Epithelial cell of proximal tubule (primary cell): ENCODE results near the gene UBE2Q2. TPM values are rescaled to one million over a fixed set of nuclear protein-coding genes. Genes with fewer than 3 reads are reported as not detected.
"Not testable (repeated sequence)": the region's sequence is repeated elsewhere in the genome, so short reads cannot be mapped to it uniquely, and the experiment has no call there.

Experiments
- DNase-seq: peaks from one replicate; pipeline ENCODE4 v3.0.0-alpha.2; 2011; ENCODE audit warnings: low read depth
- H3K4me3 ChIP-seq: 2 replicates; pipeline ENCODE4 v1.5.1; 2011; ENCODE audit warnings: low read depth, mild to moderate bottlenecking, low read length
- CTCF ChIP-seq: conservative IDR thresholded peaks from 2 replicates; pipeline ENCODE4 v1.5.1; 2012; ENCODE audit warnings: low read depth, mild to moderate bottlenecking, low read length
- total RNA-seq: library from RNA; depleted of rRNA; stranded (reverse); fragments of >200 nt; gene quantifications from 2 replicates; pipeline ENCODE4 v1.2.3, GENCODE V29; 2015

The UBE2Q2 gene
- total RNA-seq, 1 donor from 2014 or later: 40.9 TPM

DNA sequence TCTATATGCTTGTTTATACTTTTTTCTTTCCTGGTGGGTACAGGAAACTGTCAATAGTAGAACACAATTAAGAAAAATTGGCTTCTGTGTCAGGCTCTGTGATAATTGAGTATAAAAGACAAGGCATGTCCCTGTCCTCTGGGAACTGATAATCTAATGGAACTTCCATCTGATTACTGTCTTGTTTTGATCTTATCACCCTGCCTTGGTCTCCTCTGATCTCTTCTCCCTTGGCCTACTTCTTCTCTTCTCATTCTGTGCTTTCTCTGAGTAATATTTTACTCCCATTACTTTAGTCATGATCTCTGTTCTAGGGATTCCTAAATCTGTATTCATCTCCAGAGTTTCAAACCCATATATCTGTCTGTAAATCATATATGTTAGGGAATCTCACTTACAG, 14.6 kb downstream of the UBE2Q2 start:
- TF ChIP-seq CTCF: no peak
- H3K4me3 ChIP-seq: no peak overlapping the region
- no peak for DNase-seq

DNA sequence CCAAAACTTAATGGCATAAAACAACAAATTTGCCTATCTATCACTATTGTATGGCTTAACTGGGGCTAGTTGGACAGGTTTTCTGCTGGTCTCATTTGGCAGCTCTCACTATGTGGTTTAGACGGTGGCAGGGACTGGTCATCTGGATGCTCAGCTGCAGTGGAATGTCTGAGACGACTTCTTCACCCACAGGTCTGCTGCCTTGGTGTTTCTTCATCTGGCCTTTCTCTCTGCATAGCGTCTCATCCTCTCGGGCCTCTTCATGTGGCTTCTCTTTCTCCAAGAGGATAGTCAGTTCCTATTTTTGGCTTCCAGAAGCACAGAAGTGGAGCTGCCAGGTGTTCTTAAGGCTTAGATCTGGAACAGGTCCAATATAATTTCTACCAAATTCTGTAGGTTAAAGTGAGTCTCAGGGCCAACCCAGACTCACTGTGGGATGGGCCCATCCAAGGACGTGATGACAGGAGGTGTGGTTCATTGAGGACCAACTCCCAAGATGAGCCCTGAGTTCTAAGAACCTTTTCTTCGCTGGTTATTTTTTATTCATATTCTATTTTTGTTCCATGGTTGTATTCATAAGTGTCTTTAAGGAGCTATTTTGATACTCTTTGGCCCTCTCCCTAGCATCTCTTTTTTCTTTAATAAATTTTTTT, 18.6 kb downstream of the UBE2Q2 start:
- no peak overlapping the region for H3K4me3 ChIP-seq
- no peak for TF ChIP-seq CTCF
- DNase-seq: no peak

DNA sequence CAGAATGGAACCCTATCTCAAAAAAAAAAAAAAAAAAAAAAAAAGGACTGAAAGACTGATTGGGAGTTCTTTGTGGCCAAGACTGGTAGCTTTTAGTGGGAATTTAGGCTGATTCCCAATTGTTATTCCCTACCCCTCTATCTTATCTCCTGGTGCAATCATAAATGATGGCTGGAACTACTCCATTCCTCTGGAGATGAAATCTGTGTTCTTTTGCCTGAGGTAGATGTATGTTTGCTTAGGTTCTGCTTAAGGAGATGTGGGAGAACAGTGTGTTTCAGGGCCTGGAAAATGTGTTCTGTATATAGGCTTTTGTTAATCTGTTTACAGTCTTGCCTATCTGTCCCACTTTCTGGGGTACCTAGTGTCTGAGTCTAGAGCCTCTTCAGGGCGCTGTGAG, 19.5 kb downstream of the UBE2Q2 start:
- TF ChIP-seq CTCF: no peak
- no peak overlapping the region for H3K4me3 ChIP-seq
- no peak for DNase-seq

DNA sequence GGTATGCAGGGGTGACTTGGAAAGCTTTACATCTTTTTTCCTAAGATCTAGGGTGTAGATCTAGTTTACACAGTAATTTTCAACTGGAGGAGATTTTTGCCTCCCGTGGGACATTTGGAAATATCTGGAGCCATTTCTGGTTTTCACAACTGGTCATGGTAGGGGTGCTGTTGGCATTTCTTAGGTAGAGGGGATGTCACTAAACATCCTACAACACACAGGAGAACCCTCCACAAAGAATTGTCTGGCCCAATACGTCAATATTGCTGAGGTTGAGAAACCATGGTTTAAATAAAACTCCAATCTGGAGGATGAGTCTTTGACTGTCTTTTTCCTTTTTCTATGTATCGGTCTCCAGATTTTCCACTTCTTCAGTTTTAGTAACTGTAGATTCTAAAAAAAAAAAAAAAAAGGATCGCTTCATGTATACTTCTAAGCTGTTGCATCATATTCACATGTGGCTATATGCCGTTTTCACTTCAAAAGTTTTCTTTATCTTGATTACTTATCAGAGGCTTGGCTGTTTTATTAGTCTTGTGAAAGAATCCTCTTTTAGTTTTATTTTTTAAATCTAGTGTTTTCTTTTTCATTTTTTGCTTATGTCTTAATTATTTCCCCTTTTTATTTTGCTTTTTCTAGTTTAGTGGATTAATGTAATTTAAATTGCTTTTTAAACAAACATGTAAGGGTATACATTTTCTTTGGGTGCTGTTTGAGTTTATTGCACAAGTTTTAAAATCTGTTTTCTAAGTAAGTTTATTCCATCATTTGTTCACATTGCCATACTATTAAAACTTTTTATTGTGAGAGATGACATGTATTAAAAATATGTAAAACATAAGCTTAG, 21.2 kb downstream of the UBE2Q2 start:
- no peak for TF ChIP-seq CTCF
- DNase-seq: no peak
- H3K4me3 ChIP-seq: no peak overlapping the region

GRCh38 chr15:75866045-75866444, 22.8 kb downstream of the UBE2Q2 start:
- DNase-seq, H3K4me3 ChIP-seq: not testable (repeated sequence)

GRCh38 chr15:75866916-75867315, 23.7 kb downstream of the UBE2Q2 start:
- no peak for TF ChIP-seq CTCF
- H3K4me3 ChIP-seq: no peak overlapping the region
- no peak for DNase-seq

- no peak for DNase-seq
- TF ChIP-seq CTCF: no peak
- H3K4me3 ChIP-seq: no peak overlapping the region
These were observed 24.2 kb downstream of the UBE2Q2 start for GRCh38 chr15:75867449-75867848.
